ENCODE measurements around the gene DHRS2.

GRCh38 chr14:23601845-23602180 lies 34.4 kb upstream of the DHRS2 start:
- TF ChIP-seq CTCF (optimal IDR thresholded peaks at IDR 0.05 in 1 of 3, IDR thresholded peaks at IDR 0.05 in 1 of 3, conservative IDR thresholded peaks at IDR 0.05 in 1 of 3; ENCODE audit: extremely low read depth in 1 of 3, insufficient read depth in 2 of 3, low read length in 3 of 3) (no peak), EZH2 (IDR thresholded peaks at IDR 0.05; ENCODE audit: low read length) (no peak)

All from keratinocyte (primary cell).